Fibroblast of lung (primary cell): ENCODE data around the gene FAS. TPM values are rescaled to one million over a fixed set of nuclear protein-coding genes. Genes with fewer than 3 reads are reported as not detected.
A peak's percentile ranks its signal among the peaks of the same experiment; 100 is the strongest.

Source experiments
- DNase-seq, 2 donors: peaks; one replicate each; pipeline versions ENCODE4 v3.0.0 to v3.0.0-alpha.2; 2010; ENCODE audit warnings: low read depth in 2 of 2
- H2AFZ ChIP-seq: 2 replicates; pipeline ENCODE4 v1.5.1; 2012; ENCODE audit warnings: low read length, control low read depth, inconsistent platforms
- H3K27ac ChIP-seq: 2 replicates; pipeline ENCODE4 v1.5.1; 2011; ENCODE audit warnings: low read length, control low read depth; ENCODE audit not compliant: insufficient read depth
- H3K27me3 ChIP-seq: 2 replicates; pipeline ENCODE4 v1.5.1; 2011; ENCODE audit warnings: mild to moderate bottlenecking, low read length; ENCODE audit not compliant: control insufficient read depth, insufficient read depth
- H3K36me3 ChIP-seq: 2 replicates; pipeline ENCODE4 v1.5.1; 2011; ENCODE audit warnings: low read length; ENCODE audit not compliant: control insufficient read depth, insufficient read depth
- H3K4me1 ChIP-seq: 2 replicates; pipeline ENCODE4 v1.5.1; 2011; ENCODE audit warnings: low read length; ENCODE audit not compliant: control insufficient read depth, insufficient read depth; ENCODE audit errors: extremely low read depth
- H3K4me2 ChIP-seq: 2 replicates; pipeline ENCODE4 v1.5.1; 2011; ENCODE audit warnings: low read length, control low read depth; ENCODE audit not compliant: insufficient read depth; ENCODE audit errors: extremely low read depth
- H3K4me3 ChIP-seq, 4 experiments: fragments of 200-600 bp in 1 of 4; sonication (generic) in 1 of 4; replicated peaks in 1 of 4; 2 replicates each; pipeline ENCODE4 v1.5.1; 2011 to 2016; ENCODE audit warnings: low read length in 4 of 4, low read depth in 3 of 4, mild to moderate bottlenecking in 3 of 4, control low read depth in 2 of 4, inconsistent platforms in 1 of 4, mixed read lengths in 1 of 4; ENCODE audit not compliant: insufficient read depth in 1 of 4; ENCODE audit errors: control extremely low read depth in 1 of 4
- H3K79me2 ChIP-seq: 2 replicates; pipeline ENCODE4 v1.5.1; 2012; ENCODE audit warnings: mild to moderate bottlenecking, low read length, inconsistent platforms; ENCODE audit not compliant: control insufficient read depth, insufficient read depth
- H3K9ac ChIP-seq: 2 replicates; pipeline ENCODE4 v1.5.1; 2011; ENCODE audit warnings: mild to moderate bottlenecking, low read length, control low read depth; ENCODE audit not compliant: insufficient read depth
- H3K9me3 ChIP-seq: 2 replicates; pipeline ENCODE4 v1.5.1; 2012; ENCODE audit warnings: low read depth, low read length; ENCODE audit not compliant: control insufficient read depth, insufficient read depth
- H4K20me1 ChIP-seq: 2 replicates; pipeline ENCODE4 v1.5.1; 2011; ENCODE audit warnings: low read length; ENCODE audit not compliant: control insufficient read depth, insufficient read depth; ENCODE audit errors: extremely low read depth
- CTCF ChIP-seq, 2 donors: IDR thresholded peaks in 1 of 2; conservative IDR thresholded peaks in 1 of 2; 1 replicate in 1 of 2; 2 replicates in 1 of 2; pipeline ENCODE4 v1.5.1; 2011 to 2012; ENCODE audit warnings: low read length in 2 of 2, control low read depth in 1 of 2, inconsistent platforms in 1 of 2, low read depth in 1 of 2, mild to moderate bottlenecking in 1 of 2
- EZH2 ChIP-seq: IDR thresholded peaks from 2 replicates; pipeline ENCODE4 v1.5.1; 2012; ENCODE audit warnings: low read length, control low read depth, mild to moderate bottlenecking; ENCODE audit errors: missing control alignments
- polyA plus RNA-seq, 2 donors: library from polyadenylated mRNA; depleted of rRNA in 1 of 2; stranded (reverse) in 1 of 2; unstranded in 1 of 2; fragments of >200 nt; gene quantifications; 2 replicates each; pipeline ENCODE4 v1.2.1, GENCODE V29; 2011 to 2012; ENCODE audit warnings: missing spikeins in 1 of 2
- total RNA-seq: library from RNA; depleted of rRNA; stranded (reverse); fragments of >200 nt; gene quantifications from 2 replicates; pipeline ENCODE4 v1.2.1, GENCODE V29; 2014

FAS gene
- total and polyA plus RNA-seq, 2 donors (not counting 1 experiment from before 2014, with no cell fraction given), result 77.8 to 124 TPM

GRCh38 chr10:88944813-88945212 is 45.8 kb upstream of the FAS start:
- TF ChIP-seq CTCF (conservative IDR thresholded peaks at IDR 0.05 in 1 of 2, IDR thresholded peaks at IDR 0.05 in 1 of 2; ENCODE audit: low read depth in 1 of 2, low read length in 2 of 2) (no peak), EZH2 (no peak)
- no peak overlapping the region for H3K4me3 ChIP-seq
- no peaks in the 10 kb centered on the region for H3K27me3 ChIP-seq
- DNase-seq, result no peak
- H3K27ac ChIP-seq, result no peak overlapping the region
- no peak overlapping the region for H3K4me2 ChIP-seq
- no peak overlapping the region for H3K9ac ChIP-seq
- H2AFZ ChIP-seq, result no peak overlapping the region
- peaks cover 4% of the 10 kb centered on the region for H3K4me1 ChIP-seq
- H4K20me1 ChIP-seq, result no peaks in the 10 kb centered on the region
- H3K79me2 ChIP-seq, result peaks cover 7% of the 10 kb centered on the region
- peaks cover 8% of the 10 kb centered on the region for H3K36me3 ChIP-seq
- H3K9me3 ChIP-seq, result no peaks in the 10 kb centered on the region

- H3K4me1 ChIP-seq, result peaks cover 14% of the 10 kb centered on the region
- peaks cover 14% of the 10 kb centered on the region for H3K79me2 ChIP-seq
- no peak for TF ChIP-seq CTCF (conservative IDR thresholded peaks at IDR 0.05 in 1 of 2, IDR thresholded peaks at IDR 0.05 in 1 of 2; ENCODE audit: low read depth in 1 of 2, low read length in 2 of 2)
- H2AFZ ChIP-seq, result no peak overlapping the region
- no peak overlapping the region for H3K27ac ChIP-seq
- no peaks in the 10 kb centered on the region for H3K9me3 ChIP-seq
- no peaks in the 10 kb centered on the region for H4K20me1 ChIP-seq
- no peak overlapping the region for H3K4me3 ChIP-seq
- peaks cover 2% of the 10 kb centered on the region for H3K36me3 ChIP-seq
- no peaks in the 10 kb centered on the region for H3K27me3 ChIP-seq
- DNase-seq, result no peak
- H3K4me2 ChIP-seq, result no peak overlapping the region
- no peak overlapping the region for H3K9ac ChIP-seq
Measured at GRCh38 chr10:88946200-88946599, 44.4 kb upstream of the FAS start.

- DNase-seq, result peak in 1 of 2 donors; percentile 46
- Histone ChIP-seq H3K27me3 (no peaks in the 10 kb centered on the region), H3K9me3 (no peaks in the 10 kb centered on the region), H4K20me1 (no peaks in the 10 kb centered on the region), H3K4me1 (peaks cover 16% of the 10 kb centered on the region), H3K27ac (no peak overlapping the region), H3K4me3 (no peak overlapping the region), H2AFZ (no peak overlapping the region), H3K9ac (no peak overlapping the region), H3K79me2 (peaks cover 14% of the 10 kb centered on the region), H3K4me2 (no peak overlapping the region), H3K36me3 (peaks cover 2% of the 10 kb centered on the region)
- TF ChIP-seq CTCF (conservative IDR thresholded peaks at IDR 0.05 in 1 of 2, IDR thresholded peaks at IDR 0.05 in 1 of 2; ENCODE audit: low read depth in 1 of 2, low read length in 2 of 2) (no peak), EZH2 (no peak)
Measured at GRCh38 chr10:88946965-88947590, 43.5 kb upstream of the FAS start.
